ENCODE measurements around the gene KLF16. TPM values are rescaled to one million over a fixed set of nuclear protein-coding genes. Genes with fewer than 3 reads are reported as not detected.
A peak's percentile ranks its signal among the peaks of the same experiment; 100 is the strongest.

Gene KLF16
- total RNA-seq, 4 donors from 2014 or later, result 4.0 to 19.5 (median 6.7) TPM

DNA sequence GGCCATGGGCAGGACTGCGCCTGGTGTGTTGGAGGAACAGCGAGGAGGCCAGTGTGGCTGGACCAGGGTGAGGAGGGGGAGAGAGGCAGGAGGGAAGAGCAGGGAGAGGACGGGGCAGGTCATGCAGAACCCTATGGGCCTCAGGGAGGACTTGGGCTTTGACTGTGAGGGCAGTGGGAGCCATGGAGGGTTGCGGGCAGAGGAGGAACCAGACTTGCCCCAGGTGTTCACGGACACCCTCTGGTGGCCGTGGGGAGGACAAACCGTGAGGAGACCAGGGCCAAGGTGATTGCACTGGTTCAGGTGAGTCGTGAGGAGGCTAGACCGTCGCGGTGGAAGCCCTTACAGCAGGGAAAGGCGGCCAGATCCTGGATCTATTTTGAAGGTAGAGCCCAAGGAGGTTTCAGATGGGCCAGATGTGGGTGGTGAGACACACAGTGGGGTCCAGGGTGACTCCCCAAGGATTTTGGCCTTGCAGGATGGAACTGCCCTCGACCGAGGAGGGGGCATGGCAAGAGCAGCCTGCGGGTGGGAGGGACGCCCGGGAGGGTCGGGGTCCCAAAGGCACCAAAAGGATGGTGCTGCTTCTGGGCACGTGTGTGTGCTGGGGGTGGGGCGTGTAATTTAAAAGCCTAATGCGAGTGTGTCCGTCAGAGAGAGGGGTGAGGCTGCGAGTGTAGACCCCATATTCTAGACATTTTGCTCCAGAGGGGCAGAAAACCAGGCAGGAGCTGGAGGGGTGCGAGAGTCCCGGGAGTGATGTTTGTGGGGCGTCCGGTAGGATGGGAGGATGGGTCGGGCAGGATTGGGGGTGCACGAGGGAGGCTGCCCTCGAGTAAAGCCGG, 12.3 kb downstream of the KLF16 start:
- ATAC-seq (ENCODE audit: low FRiP score) (no peak), DNase-seq (ENCODE audit: low spot score) (no peak)
- no peak for TF ChIP-seq CTCF (IDR thresholded peaks at IDR 0.05)

DNA sequence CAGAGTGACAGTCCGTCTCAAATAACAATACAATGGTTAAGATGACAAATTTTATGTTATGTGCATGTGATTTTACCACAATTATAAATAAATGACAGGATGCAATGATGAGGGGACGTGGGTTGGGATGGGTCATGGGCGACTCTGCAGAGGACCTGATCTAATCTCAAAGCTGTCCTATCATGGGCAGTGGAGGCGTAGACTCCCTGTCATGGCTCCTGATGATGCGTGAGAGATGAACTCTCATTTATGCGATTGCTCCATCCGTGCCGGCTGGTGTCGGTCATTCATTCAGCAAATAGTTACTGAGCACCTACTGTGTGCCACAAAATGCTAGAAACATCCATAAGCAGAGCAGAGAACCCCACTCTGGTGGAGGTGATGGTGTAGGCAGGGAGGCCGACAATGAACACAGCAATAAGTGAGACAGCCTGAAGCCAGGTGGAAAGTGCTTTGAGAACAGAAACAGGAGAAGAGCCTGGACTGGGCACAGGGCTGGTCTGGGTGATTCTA, 13.4 kb downstream of the KLF16 start:
- no peak for DNase-seq (ENCODE audit: low spot score)
- no peak for TF ChIP-seq CTCF (IDR thresholded peaks at IDR 0.05)
- ATAC-seq (ENCODE audit: low FRiP score), result no peak

- no peak for DNase-seq (ENCODE audit: low spot score)
- no peak for ATAC-seq (ENCODE audit: low FRiP score)
- no peak for TF ChIP-seq CTCF (IDR thresholded peaks at IDR 0.05)
Measured at GRCh38 chr19:1849132-1849474, 14.3 kb downstream of the KLF16 start.

DNA sequence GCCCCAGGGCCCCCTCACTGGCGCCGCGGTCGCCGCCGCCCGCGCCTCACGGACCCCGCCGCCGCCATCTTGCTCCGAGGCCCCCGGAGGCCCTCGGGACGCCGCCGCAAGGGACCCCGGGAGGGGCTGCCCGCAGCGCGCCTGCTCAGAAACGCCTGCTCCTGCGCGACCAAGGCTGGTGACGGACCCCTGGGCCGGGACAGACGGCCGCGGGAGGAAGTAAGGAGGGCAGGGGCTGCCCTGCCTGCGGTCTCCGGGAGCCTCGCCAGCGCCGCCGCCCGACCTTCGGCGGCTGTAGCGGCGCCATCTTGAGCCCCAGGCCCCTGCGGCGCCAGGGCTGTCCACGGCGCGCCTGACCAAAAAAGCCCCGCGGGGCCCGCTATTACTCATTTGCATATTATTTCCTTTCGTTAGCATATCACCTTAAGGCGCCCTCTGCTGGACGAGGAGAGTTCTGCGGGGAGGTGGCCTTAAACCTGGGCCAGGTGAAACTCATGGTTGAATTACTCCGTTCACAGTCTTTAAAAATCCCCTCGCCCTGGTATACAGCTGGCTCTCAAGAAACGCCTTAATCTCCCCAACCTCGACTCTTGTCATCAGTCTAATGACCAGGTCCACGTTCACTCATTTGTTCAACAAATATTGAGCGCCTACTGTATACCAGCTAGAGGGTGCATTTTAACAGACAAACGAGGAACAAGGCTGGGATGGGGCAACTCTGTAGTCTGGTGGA, 14.8 kb downstream of the KLF16 start, which contains the start of gene REXO1:
Gene REXO1 (minus strand): TSS at position 85 of the 733 bp plus-strand sequence. CDS start 125 bp downstream, outside the sequence.
- ATAC-seq (ENCODE audit: low FRiP score) (peak; percentile 68), DNase-seq (ENCODE audit: low spot score) (peak; percentile 97)
- TF ChIP-seq CTCF (IDR thresholded peaks at IDR 0.05), result peak in 1 of 3 donors; percentile 76

DNA sequence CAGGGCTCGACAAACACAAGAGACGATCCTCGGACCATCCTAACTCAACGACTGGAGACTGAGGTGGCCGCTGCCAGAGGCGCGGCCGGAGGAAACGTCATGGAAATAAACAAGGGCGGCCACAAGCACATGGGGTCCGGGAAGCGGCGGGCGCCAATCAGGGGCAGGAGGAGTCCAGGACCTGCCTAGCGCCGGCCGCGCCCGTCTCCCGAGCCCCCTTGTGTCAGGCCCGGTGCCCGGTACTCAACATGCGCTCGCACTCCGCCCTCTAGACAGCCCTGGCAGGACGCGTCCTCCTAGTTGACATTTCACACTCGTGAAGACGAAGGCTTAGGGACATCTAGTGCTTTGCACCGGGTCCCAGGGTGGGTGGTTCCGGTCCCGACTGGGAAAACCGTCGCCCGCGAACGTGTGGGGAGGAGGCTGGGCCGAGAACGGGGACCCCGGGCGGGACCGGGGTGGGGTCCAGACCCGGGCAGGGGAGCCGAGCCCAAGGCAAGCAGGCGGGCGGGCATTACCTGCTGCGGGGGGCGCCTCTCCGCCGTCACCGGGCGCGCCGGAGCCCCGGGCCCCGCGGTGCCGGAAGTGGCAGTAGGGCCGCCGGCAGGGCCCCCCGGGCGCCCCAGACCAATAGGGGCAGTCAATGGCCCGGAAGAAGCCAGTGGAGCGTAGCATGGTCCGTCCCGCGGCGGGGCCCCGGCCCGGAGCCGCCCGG, 15.5 kb downstream of the KLF16 start:
- ATAC-seq (ENCODE audit: low FRiP score), result peak; percentile 22

DNA sequence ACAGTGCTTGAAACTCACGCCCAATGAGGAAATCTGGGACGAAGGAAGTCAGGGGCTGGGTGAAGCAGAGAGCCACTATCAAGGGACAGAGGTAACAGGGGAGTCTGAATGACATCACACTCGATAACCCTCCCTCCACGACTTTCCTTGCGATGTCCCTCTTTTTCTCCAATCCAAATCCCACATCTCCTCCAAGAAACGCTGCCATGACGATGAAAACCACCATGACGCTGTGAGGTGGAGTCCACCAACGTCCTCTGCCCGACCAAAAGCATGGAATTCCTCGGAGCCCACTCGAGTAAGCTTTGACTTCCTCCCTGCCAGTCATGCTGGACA, 16.1 kb downstream of the KLF16 start:
- ATAC-seq (ENCODE audit: low FRiP score), result no peak
- no peak for DNase-seq (ENCODE audit: low spot score)
- no peak for TF ChIP-seq CTCF (IDR thresholded peaks at IDR 0.05)

More for the DNA sequence above, 15.5 kb downstream of the KLF16 start:
- no peak for DNase-seq (ENCODE audit: low spot score)
- no peak for TF ChIP-seq CTCF (IDR thresholded peaks at IDR 0.05)

Measured in omental fat pad (tissue), 4 donors.